Left kidney (tissue), 8 donors: ENCODE data around the gene GART. TPM values are rescaled to one million over a fixed set of nuclear protein-coding genes. Genes with fewer than 3 reads are reported as not detected.
A peak's percentile ranks its signal among the peaks of the same experiment; 100 is the strongest.
"Not testable (repeated sequence)": the region's sequence is repeated elsewhere in the genome, so short reads cannot be mapped to it uniquely, and the experiment has no call there.

Source experiments
- DNase-seq: peaks from one replicate; pipeline ENCODE4 v3.0.0-alpha.2; 2013
- long read RNA-seq, 8 donors: transcript quantifications; one replicate each; lab custom pipeline, GENCODE V29; 2026
- polyA plus RNA-seq: library from polyadenylated mRNA; unstranded; fragments of 120-200 nt; gene quantifications from one replicate; pipeline ENCODE4 v1.2.1, GENCODE V29; 2013; ENCODE audit not compliant: insufficient read length

The GART gene
- 92.6 TPM for polyA plus RNA-seq
- long read RNA-seq, donor 1, transcript GART-203 (22 exons, 3,341 nt): major isoform, 6 of 13 reads
- long read RNA-seq, donor 1, transcript GART-201 (11 exons, 2,149 nt): major isoform, 6 of 13 reads
- long read RNA-seq, donor 1, partial matches to known transcripts: 0 of 13 reads
- long read RNA-seq, donor 1, other reads (novel, unspliced or antisense): 0 of 13 reads
- long read RNA-seq, donor 2, partial matches to known transcripts: 0 of 7 reads
- long read RNA-seq, donor 2, other reads (novel, unspliced or antisense): 0 of 7 reads
- long read RNA-seq, donor 3, partial matches to known transcripts: 0 of 5 reads
- long read RNA-seq, donor 3, other reads (novel, unspliced or antisense): 0 of 5 reads
- long read RNA-seq, donor 4, partial matches to known transcripts: 43 of 118 reads
- long read RNA-seq, donor 4, other reads (novel, unspliced or antisense): 75 of 118 reads
- long read RNA-seq, donor 5, partial matches to known transcripts: 0 of 6 reads
- long read RNA-seq, donor 5, other reads (novel, unspliced or antisense): 0 of 6 reads
- long read RNA-seq, donor 6, transcript GART-201 (11 exons, 2,149 nt): major isoform, 7 of 13 reads
- long read RNA-seq, donor 6, partial matches to known transcripts: 0 of 13 reads
- long read RNA-seq, donor 6, other reads (novel, unspliced or antisense): 0 of 13 reads
- long read RNA-seq, donor 7, partial matches to known transcripts: 6 of 15 reads
- long read RNA-seq, donor 7, other reads (novel, unspliced or antisense): 0 of 15 reads
- long read RNA-seq, donor 8, partial matches to known transcripts: 0 of 6 reads
- long read RNA-seq, donor 8, other reads (novel, unspliced or antisense): 0 of 6 reads

GRCh38 chr21:33541756-33542639 is at the start of gene GART:
TSS of gene GART (minus strand) at chr21:33542117. CDS start at chr21:33539315, 2,802 bp downstream.
- DNase-seq: peak; percentile 78

GRCh38 chr21:33588485-33589335 is 46.8 kb upstream of the GART start, which contains the start of gene DONSON:
TSS of gene DONSON (minus strand) at chr21:33588684. CDS start at chr21:33588641, 43 bp downstream.
- peak; percentile 88 for DNase-seq

- peak; percentile 33 for DNase-seq
Measured at GRCh38 chr21:33587792-33588484, 46.0 kb upstream of the GART start.

- no peak for DNase-seq
Measured at GRCh38 chr21:33586927-33587326, 45.0 kb upstream of the GART start.

GRCh38 chr21:33584455-33584854 is 42.5 kb upstream of the GART start:
- DNase-seq: no peak

GRCh38 chr21:33578959-33579542 is 37.1 kb upstream of the GART start:
- DNase-seq: no peak

GRCh38 chr21:33578214-33578613 is 36.3 kb upstream of the GART start:
- no peak for DNase-seq

GRCh38 chr21:33576741-33577141 is 34.8 kb upstream of the GART start:
- not testable (repeated sequence) for DNase-seq

- DNase-seq: no peak
Measured at GRCh38 chr21:33572350-33572749, 30.4 kb upstream of the GART start.

- DNase-seq: no peak
Measured at GRCh38 chr21:33569991-33570390, 28.1 kb upstream of the GART start.

GRCh38 chr21:33568448-33568847 is 26.5 kb upstream of the GART start:
- no peak for DNase-seq

GRCh38 chr21:33567914-33568313 is 26.0 kb upstream of the GART start:
- DNase-seq: no peak

- DNase-seq: no peak
Measured at GRCh38 chr21:33566514-33566913, 24.6 kb upstream of the GART start.

GRCh38 chr21:33562389-33562788 is 20.5 kb upstream of the GART start:
- no peak for DNase-seq

GRCh38 chr21:33561373-33561772 is 19.5 kb upstream of the GART start:
- no peak for DNase-seq

- no peak for DNase-seq
Measured at GRCh38 chr21:33560965-33561364, 19.0 kb upstream of the GART start.

- DNase-seq: no peak
Measured at GRCh38 chr21:33559813-33560212, 17.9 kb upstream of the GART start.

- no peak for DNase-seq
Measured at GRCh38 chr21:33558777-33559421, 17.0 kb upstream of the GART start.

GRCh38 chr21:33557447-33557846 is 15.5 kb upstream of the GART start:
- DNase-seq: no peak
